Natural killer cell (primary cell): ENCODE results near the gene CIAO3. TPM values are rescaled to one million over a fixed set of nuclear protein-coding genes. Genes with fewer than 3 reads are reported as not detected.

Experiments used
- ATAC-seq, 3 donors: fragments of 150-1000 bp in 2 of 3; fragments of 200-7000 bp in 1 of 3; cut with Tn5 transposase; 1 replicate in 1 of 3; 2 replicates in 2 of 3; pipeline ENCODE4 v1.10.0; 2021; ENCODE audit warnings: mild to moderate bottlenecking in 2 of 3, moderate library complexity in 2 of 3
- DNase-seq, 2 donors: peaks; one replicate each; pipeline versions ENCODE4 v3.0.0 to v3.0.0-alpha.2; 2013 to 2021; ENCODE audit warnings: mixed read lengths in 1 of 2
- H3K27ac ChIP-seq: one replicate; pipeline ENCODE4 v1.5.1; 2013; ENCODE audit warnings: mild to moderate bottlenecking, low read length
- H3K27me3 ChIP-seq: one replicate; pipeline ENCODE4 v1.6.1; 2013; ENCODE audit warnings: low read length; ENCODE audit not compliant: control insufficient read depth, insufficient read depth
- H3K36me3 ChIP-seq: one replicate; pipeline ENCODE4 v1.6.1; 2013; ENCODE audit warnings: low read length; ENCODE audit not compliant: control insufficient read depth, insufficient read depth
- H3K4me1 ChIP-seq: one replicate; pipeline ENCODE4 v1.6.1; 2013; ENCODE audit warnings: low read length; ENCODE audit not compliant: control insufficient read depth, insufficient read depth
- H3K4me3 ChIP-seq: one replicate; pipeline ENCODE4 v1.5.1; 2013; ENCODE audit warnings: low read length
- H3K9me3 ChIP-seq: one replicate; pipeline ENCODE4 v1.6.1; 2013; ENCODE audit warnings: low read length; ENCODE audit not compliant: control insufficient read depth, insufficient read depth
- H3K27ac Mint-ChIP-seq, 2 donors: one replicate each; pipeline ENCODE4 v1.8.0; 2022; ENCODE audit warnings: mild to moderate bottlenecking in 2 of 2, mixed read lengths in 2 of 2, moderate library complexity in 1 of 2
- H3K27me3 Mint-ChIP-seq, 2 donors: one replicate each; pipeline ENCODE4 v1.8.0; 2022; ENCODE audit warnings: low read depth in 2 of 2, mixed read lengths in 2 of 2
- H3K36me3 Mint-ChIP-seq: one replicate; pipeline ENCODE4 v1.8.0; 2022; ENCODE audit warnings: mixed read lengths
- H3K4me1 Mint-ChIP-seq, 2 donors: one replicate each; pipeline ENCODE4 v1.8.0; 2022; ENCODE audit warnings: mixed read lengths in 2 of 2
- H3K4me3 Mint-ChIP-seq: one replicate; pipeline ENCODE4 v1.8.0; 2022; ENCODE audit warnings: mild to moderate bottlenecking, moderate library complexity, mixed read lengths
- H3K9me3 Mint-ChIP-seq, 2 donors: one replicate each; pipeline ENCODE4 v1.8.0; 2022; ENCODE audit warnings: mixed read lengths in 2 of 2
- WGBS: methylation state at CpG from one replicate; pipeline ENCODE4 v1.1.7; 2013; ENCODE audit warnings: missing lambda C conversion rate; ENCODE audit not compliant: insufficient coverage; 5-methylcytosine and 5-hydroxymethylcytosine counted together
- intact Hi-C: fragments of 100-400 bp; cut with micrococcal nuclease; formaldehyde crosslinking; loops from one replicate; pipeline ENCODE4 v1.14.2; 2022
- total RNA-seq, 4 donors: library from RNA; stranded (reverse); fragments of 120-200 nt in 1 of 4; gene quantifications; one replicate each; pipeline versions ENCODE4 v1.2.3 to v1.2.4, GENCODE V29; 2013 to 2022
- TF ChIP-seq, protein P1 (sequence below): fragments of 200-600 bp; IDR thresholded peaks from one replicate; pipeline ENCODE4 v1.8.0; 2022; ENCODE audit warnings: antibody characterized with exemption

CIAO3 gene
- total RNA-seq, 3 donors from 2014 or later (not counting 1 experiment from before 2014, with no cell fraction given) = 36.9 to 39.8 (median 37.5) TPM

DNA sequence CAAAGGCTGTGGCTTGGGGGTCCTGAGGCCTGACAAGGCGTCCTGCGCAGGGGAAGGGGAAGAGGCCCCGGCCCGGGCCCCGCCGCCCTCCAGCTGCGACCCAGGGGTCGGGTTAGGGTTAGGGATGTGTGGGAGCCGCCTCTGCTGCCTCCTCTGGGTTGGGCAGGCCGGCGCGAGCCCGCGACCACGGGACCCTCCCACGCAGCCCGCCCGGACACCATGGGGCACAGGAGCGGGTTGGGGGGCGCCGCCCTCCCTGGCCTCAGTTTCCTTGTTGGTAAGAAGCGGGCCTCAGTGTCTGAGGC, 386 bp downstream of the CIAO3 start:
- under 1% methylated on average over 22 of the region's 22 CpGs for WGBS
- ATAC-seq (peak; percentile 11 to 15 (median 13)), DNase-seq (no peak)
- peak overlapping the region in 1 of 2 donors; percentile 71 for H3K27ac Mint-ChIP-seq
- H3K4me3 ChIP-seq = peak overlapping the region; percentile 82
- H3K27me3 ChIP-seq = no peaks in the 10 kb centered on the region
- H3K9me3 ChIP-seq = no peaks in the 10 kb centered on the region
- H3K27me3 Mint-ChIP-seq = no peaks in the 10 kb centered on the region
- intact Hi-C loops = loop anchor here (2.0 kb wide), 1 partner anchor 26 kb away; the partner anchor contains the start of gene METRN
- peak overlapping the region; percentile 84 for H3K4me3 Mint-ChIP-seq
- no peaks in the 10 kb centered on the region for H3K36me3 Mint-ChIP-seq
- peak overlapping the region; percentile 74 for H3K27ac ChIP-seq
- no peaks in the 10 kb centered on the region for H3K9me3 Mint-ChIP-seq
- H3K36me3 ChIP-seq = peaks cover 11% of the 10 kb centered on the region
- TF ChIP-seq, protein P1, sequence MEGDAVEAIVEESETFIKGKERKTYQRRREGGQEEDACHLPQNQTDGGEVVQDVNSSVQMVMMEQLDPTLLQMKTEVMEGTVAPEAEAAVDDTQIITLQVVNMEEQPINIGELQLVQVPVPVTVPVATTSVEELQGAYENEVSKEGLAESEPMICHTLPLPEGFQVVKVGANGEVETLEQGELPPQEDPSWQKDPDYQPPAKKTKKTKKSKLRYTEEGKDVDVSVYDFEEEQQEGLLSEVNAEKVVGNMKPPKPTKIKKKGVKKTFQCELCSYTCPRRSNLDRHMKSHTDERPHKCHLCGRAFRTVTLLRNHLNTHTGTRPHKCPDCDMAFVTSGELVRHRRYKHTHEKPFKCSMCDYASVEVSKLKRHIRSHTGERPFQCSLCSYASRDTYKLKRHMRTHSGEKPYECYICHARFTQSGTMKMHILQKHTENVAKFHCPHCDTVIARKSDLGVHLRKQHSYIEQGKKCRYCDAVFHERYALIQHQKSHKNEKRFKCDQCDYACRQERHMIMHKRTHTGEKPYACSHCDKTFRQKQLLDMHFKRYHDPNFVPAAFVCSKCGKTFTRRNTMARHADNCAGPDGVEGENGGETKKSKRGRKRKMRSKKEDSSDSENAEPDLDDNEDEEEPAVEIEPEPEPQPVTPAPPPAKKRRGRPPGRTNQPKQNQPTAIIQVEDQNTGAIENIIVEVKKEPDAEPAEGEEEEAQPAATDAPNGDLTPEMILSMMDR = no peak
- no peaks in the 10 kb centered on the region for H3K4me1 Mint-ChIP-seq
- peaks cover 16% of the 10 kb centered on the region for H3K4me1 ChIP-seq

DNA sequence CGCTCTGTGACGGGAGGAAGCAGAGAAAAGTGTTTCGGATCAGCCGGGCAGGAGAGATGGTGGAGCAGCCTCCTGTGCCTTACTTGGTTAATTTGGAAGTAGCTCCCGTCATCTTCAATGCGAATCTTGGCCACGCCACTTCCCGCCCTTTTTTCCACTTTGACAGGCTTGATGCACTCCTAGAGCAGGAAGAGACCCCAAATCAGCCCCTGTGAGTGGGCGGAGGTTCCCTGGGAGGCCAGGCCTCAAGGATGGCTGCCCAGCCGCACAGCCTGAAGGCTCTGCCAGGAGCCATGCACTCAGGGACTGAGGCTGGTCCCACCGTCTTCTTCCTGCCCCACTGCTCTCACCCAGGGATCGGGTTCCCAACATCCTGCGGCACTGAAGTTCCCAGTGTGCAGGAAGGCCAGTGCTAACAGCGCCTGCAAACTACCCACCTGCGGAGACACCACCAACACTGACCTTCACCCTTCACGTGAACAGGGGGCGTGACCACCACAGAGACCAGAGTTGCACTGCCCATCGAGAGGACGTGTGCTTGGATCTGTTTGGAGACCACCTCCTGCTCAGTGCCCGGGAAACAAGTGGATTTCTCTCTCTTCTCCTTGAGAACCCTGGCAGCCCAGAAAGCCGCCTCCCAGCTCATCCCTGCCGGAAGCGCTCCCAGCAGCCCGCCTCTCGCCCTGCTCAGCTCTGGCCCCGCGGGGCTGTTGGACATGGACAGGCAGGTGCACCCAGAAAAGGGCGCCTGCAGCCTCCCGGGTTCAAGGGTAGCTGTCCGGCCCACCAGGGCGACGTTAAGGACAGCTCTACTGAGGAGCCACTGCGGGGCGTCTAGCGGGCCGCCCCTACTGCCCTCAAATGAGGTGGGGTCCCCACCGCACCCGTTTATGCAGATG, 988 bp downstream of the CIAO3 start:
- no peaks in the 10 kb centered on the region for H3K4me1 Mint-ChIP-seq
- peaks cover 14% of the 10 kb centered on the region for H3K36me3 ChIP-seq
- H3K4me1 ChIP-seq = peaks cover 16% of the 10 kb centered on the region
- H3K27ac ChIP-seq = peak overlapping the region; percentile 74
- peak overlapping the region; percentile 84 for H3K4me3 Mint-ChIP-seq
- H3K27ac Mint-ChIP-seq = peak overlapping the region in 1 of 2 donors; percentile 46
- no peak for ATAC-seq
- H3K4me3 ChIP-seq = peak overlapping the region; percentile 82
- TF ChIP-seq, protein P1 = no peak
- no peak for DNase-seq
- H3K9me3 ChIP-seq = no peaks in the 10 kb centered on the region
- no peaks in the 10 kb centered on the region for H3K27me3 Mint-ChIP-seq
- H3K27me3 ChIP-seq = no peaks in the 10 kb centered on the region
- H3K36me3 Mint-ChIP-seq = no peaks in the 10 kb centered on the region
- intact Hi-C loops = loop anchor here (2.0 kb wide), 1 partner anchor 25 kb away; the partner anchor contains the start of gene METRN
- WGBS = 58% methylated on average over 38 of the region's 38 CpGs
- no peaks in the 10 kb centered on the region for H3K9me3 Mint-ChIP-seq

DNA sequence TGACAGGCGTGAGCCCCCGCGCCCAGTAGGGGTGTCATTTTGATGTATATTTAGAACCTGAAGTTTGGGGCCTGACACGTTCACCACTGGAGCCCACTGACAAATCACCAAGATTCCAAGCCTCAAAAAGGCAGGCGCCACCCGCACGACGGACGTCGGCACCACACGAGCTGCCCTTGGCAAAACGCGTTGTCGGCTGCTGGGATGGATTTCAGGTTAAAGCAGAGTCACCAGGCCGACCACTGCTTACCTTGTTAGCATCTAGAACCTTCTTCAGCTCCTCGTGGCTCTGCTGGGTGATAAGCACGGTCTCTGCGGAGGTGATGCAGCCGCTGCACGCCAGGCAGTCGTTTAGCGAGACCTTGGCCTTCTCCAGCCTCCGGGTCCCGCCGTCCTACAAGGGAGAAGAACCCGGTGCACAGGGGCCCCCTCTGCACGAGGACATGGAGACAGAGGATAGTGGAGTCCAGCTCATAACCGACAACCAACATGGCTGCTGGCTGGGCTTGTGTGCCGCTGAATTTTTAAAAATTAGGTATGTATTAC, 3.8 kb downstream of the CIAO3 start:
- no peaks in the 10 kb centered on the region for H3K27me3 Mint-ChIP-seq
- Histone ChIP-seq H3K27ac (no peak overlapping the region), H3K9me3 (no peaks in the 10 kb centered on the region), H3K27me3 (no peaks in the 10 kb centered on the region), H3K36me3 (peaks cover 24% of the 10 kb centered on the region), H3K4me3 (no peak overlapping the region), H3K4me1 (peaks cover 16% of the 10 kb centered on the region)
- no peaks in the 10 kb centered on the region for H3K4me1 Mint-ChIP-seq
- TF ChIP-seq, protein P1 = no peak
- no peak for ATAC-seq
- peak overlapping the region in 1 of 2 donors; percentile 13 for H3K27ac Mint-ChIP-seq
- H3K4me3 Mint-ChIP-seq = no peak overlapping the region
- intact Hi-C loops = no loop called here
- DNase-seq = no peak
- 98% methylated on average over 29 of the region's 29 CpGs for WGBS
- H3K9me3 Mint-ChIP-seq = no peaks in the 10 kb centered on the region
- no peaks in the 10 kb centered on the region for H3K36me3 Mint-ChIP-seq
